Measurements from ENCODE around the gene METTL9.

DNA sequence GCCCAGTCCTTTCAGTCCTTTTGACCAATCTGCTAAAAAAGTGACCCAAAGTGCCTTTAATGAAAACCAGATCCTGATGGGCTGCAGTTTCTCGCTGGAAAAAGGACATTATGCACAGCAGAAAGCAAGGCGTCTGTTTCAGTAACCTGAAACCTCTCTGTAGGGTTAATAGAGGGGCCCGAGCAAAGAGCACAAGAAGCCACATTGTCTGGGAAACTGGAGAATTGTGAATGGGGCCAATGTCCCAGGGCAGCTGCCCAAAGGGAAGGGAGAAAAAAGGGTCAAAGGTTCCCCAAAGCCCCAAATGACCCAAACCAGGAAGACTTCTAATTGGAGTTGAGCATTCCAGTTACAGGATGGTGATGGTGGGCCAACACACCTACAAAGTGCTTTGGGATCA, 67.4 kb downstream of the METTL9 start:
- TF ChIP-seq, protein P1, sequence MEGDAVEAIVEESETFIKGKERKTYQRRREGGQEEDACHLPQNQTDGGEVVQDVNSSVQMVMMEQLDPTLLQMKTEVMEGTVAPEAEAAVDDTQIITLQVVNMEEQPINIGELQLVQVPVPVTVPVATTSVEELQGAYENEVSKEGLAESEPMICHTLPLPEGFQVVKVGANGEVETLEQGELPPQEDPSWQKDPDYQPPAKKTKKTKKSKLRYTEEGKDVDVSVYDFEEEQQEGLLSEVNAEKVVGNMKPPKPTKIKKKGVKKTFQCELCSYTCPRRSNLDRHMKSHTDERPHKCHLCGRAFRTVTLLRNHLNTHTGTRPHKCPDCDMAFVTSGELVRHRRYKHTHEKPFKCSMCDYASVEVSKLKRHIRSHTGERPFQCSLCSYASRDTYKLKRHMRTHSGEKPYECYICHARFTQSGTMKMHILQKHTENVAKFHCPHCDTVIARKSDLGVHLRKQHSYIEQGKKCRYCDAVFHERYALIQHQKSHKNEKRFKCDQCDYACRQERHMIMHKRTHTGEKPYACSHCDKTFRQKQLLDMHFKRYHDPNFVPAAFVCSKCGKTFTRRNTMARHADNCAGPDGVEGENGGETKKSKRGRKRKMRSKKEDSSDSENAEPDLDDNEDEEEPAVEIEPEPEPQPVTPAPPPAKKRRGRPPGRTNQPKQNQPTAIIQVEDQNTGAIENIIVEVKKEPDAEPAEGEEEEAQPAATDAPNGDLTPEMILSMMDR (IDR thresholded peaks at IDR 0.05): no peak
- no peak for TF ChIP-seq POLR2A (IDR thresholded peaks at IDR 0.05)
